ENCODE data around the gene PKHD1. TPM values are rescaled to one million over a fixed set of nuclear protein-coding genes. Genes with fewer than 3 reads are reported as not detected.

PKHD1 gene
- total RNA-seq, 1 experiment from 2014 or later, result 0.40 TPM

DNA sequence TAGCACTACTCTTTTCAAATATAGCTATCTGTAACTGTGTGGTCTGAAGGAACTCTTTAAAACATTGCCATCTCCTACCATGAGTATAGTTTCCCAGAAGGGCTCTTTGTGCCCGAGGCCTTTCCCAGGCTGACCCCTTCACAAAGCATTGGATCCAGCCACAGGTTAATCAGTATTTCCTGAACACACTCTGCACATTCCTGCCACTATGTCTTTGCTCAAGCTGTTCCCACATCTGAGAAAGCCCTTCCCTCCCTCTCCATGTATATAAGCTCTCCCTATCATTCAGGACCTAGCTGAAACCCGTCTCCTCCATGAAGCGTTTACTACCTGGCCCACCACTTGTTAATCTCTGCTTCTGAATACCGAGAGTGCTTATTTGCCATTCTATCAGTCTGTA is 47.8 kb upstream of the PKHD1 start:
- Histone ChIP-seq H3F3A (ENCODE audit: low read length, unreplicated experiment) (no peaks in the 10 kb centered on the region), H3K9me2 (replicated peaks; ENCODE audit: low read length) (no peaks in the 10 kb centered on the region), H3K9ac (ENCODE audit: low read length) (no peak overlapping the region), H3K9me3 (ENCODE audit: low read length) (no peaks in the 10 kb centered on the region), H4K20me1 (ENCODE audit: low read length) (no peaks in the 10 kb centered on the region), H3K4me2 (ENCODE audit: low read length) (no peak overlapping the region), H2AFZ (ENCODE audit: low read length) (no peak overlapping the region), H3K4me3 (ENCODE audit: low read length) (no peak overlapping the region), H3K27me3 (ENCODE audit: low read length) (no peaks in the 10 kb centered on the region), H3K27ac (ENCODE audit: low read length) (no peak overlapping the region), H3K36me3 (ENCODE audit: low read depth, low read length) (no peaks in the 10 kb centered on the region), H3K79me2 (ENCODE audit: low read length) (no peaks in the 10 kb centered on the region), H3K4me1 (ENCODE audit: insufficient read depth, low read length) (no peaks in the 10 kb centered on the region)
- no TSS peak for BruUV-seq (replicated peaks)
- CTCF ChIA-PET, result no interaction called here
- ATAC-seq, result no peak
- TF ChIP-seq, protein P1, sequence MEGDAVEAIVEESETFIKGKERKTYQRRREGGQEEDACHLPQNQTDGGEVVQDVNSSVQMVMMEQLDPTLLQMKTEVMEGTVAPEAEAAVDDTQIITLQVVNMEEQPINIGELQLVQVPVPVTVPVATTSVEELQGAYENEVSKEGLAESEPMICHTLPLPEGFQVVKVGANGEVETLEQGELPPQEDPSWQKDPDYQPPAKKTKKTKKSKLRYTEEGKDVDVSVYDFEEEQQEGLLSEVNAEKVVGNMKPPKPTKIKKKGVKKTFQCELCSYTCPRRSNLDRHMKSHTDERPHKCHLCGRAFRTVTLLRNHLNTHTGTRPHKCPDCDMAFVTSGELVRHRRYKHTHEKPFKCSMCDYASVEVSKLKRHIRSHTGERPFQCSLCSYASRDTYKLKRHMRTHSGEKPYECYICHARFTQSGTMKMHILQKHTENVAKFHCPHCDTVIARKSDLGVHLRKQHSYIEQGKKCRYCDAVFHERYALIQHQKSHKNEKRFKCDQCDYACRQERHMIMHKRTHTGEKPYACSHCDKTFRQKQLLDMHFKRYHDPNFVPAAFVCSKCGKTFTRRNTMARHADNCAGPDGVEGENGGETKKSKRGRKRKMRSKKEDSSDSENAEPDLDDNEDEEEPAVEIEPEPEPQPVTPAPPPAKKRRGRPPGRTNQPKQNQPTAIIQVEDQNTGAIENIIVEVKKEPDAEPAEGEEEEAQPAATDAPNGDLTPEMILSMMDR (conservative IDR thresholded peaks at IDR 0.05; ENCODE audit: low read depth, low read length), result no peak
- TF ChIP-seq EZH2 (IDR thresholded peaks at IDR 0.05; ENCODE audit: low read length, unreplicated experiment), result no peak
- no peak for TF ChIP-seq EZH2phosphoT487 (IDR thresholded peaks at IDR 0.05; ENCODE audit: borderline replicate concordance, low read length)
- POLR2A ChIA-PET (ENCODE audit: unreplicated experiment), result no interaction called here
- intact Hi-C loops (cut with micrococcal nuclease), result no loop called here
- no peak for DNase-seq

DNA sequence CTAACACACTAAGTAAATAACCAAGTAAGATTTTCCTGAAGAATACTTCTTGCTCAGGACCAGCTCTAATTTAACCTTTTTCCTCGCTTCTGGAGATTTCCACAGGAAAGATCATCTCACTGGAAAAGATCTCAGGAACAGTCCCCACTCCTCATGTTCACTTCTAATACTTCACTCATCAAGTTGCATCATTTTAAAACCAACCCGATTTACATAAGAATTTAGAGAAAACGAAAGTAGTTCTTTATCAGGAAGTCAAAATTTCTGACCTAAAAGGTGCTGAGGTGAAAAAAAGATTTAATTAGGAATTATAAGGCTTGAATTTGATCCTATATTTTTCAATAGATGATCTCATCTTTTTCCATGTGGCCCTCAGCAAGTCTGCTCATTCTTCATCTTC is 46.6 kb upstream of the PKHD1 start:
- no TSS peak for BruUV-seq (replicated peaks)
- Histone ChIP-seq H2AFZ (ENCODE audit: low read length) (no peak overlapping the region), H3K27me3 (ENCODE audit: low read length) (no peaks in the 10 kb centered on the region)

DNA sequence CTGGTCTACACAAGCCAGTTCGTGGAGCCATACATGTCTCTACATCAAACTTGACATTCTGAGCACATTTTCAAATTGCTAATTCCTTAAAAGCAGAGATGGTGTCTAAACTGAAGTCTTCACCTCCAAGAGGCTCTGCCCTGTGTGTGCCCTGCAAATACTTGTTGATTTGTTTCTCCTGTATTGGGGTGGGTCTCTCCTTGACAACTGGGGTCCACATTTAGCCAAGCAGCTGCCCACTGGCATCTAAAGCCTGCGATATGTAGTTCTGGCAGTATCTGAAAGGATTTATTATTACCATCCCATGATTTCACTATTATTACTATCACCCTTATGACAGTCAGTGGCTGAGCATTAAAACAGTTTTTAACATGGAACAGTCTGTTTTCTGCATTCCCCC is 45.9 kb upstream of the PKHD1 start:
- ATAC-seq, result no peak
- TF ChIP-seq, protein P1 (conservative IDR thresholded peaks at IDR 0.05; ENCODE audit: low read depth, low read length), result no peak
- TF ChIP-seq EZH2 (IDR thresholded peaks at IDR 0.05; ENCODE audit: low read length, unreplicated experiment) (no peak), EZH2phosphoT487 (IDR thresholded peaks at IDR 0.05; ENCODE audit: borderline replicate concordance, low read length) (no peak)
- no peak for DNase-seq
- Histone ChIP-seq H3K27ac (ENCODE audit: low read length) (no peak overlapping the region), H2AFZ (ENCODE audit: low read length) (no peak overlapping the region), H3K27me3 (ENCODE audit: low read length) (no peaks in the 10 kb centered on the region), H3K79me2 (ENCODE audit: low read length) (no peaks in the 10 kb centered on the region), H3K4me2 (ENCODE audit: low read length) (no peak overlapping the region), H3F3A (ENCODE audit: low read length, unreplicated experiment) (no peaks in the 10 kb centered on the region), H3K4me3 (ENCODE audit: low read length) (no peak overlapping the region), H3K36me3 (ENCODE audit: low read depth, low read length) (no peaks in the 10 kb centered on the region), H4K20me1 (ENCODE audit: low read length) (no peaks in the 10 kb centered on the region), H3K4me1 (ENCODE audit: insufficient read depth, low read length) (no peaks in the 10 kb centered on the region), H3K9ac (ENCODE audit: low read length) (no peak overlapping the region), H3K9me2 (replicated peaks; ENCODE audit: low read length) (no peaks in the 10 kb centered on the region), H3K9me3 (ENCODE audit: low read length) (no peaks in the 10 kb centered on the region)
- ChIA-PET CTCF (no interaction called here), POLR2A (ENCODE audit: unreplicated experiment) (no interaction called here)
- intact Hi-C loops (cut with micrococcal nuclease), result no loop called here
- BruUV-seq (replicated peaks), result no TSS peak

More for the DNA sequence above, 46.6 kb upstream of the PKHD1 start:
- DNase-seq, result no peak
- no peaks in the 10 kb centered on the region for H3K9me3 ChIP-seq (ENCODE audit: low read length)
- intact Hi-C loops (cut with micrococcal nuclease), result no loop called here
- H3K4me3 ChIP-seq (ENCODE audit: low read length), result no peak overlapping the region
- no peak overlapping the region for H3K9ac ChIP-seq (ENCODE audit: low read length)
- no peaks in the 10 kb centered on the region for H3K36me3 ChIP-seq (ENCODE audit: low read depth, low read length)
- no peaks in the 10 kb centered on the region for H3K9me2 ChIP-seq (replicated peaks; ENCODE audit: low read length)
- ChIA-PET CTCF (no interaction called here), POLR2A (ENCODE audit: unreplicated experiment) (no interaction called here)
- H3F3A ChIP-seq (ENCODE audit: low read length, unreplicated experiment), result no peaks in the 10 kb centered on the region
- no peak for ATAC-seq
- no peaks in the 10 kb centered on the region for H3K79me2 ChIP-seq (ENCODE audit: low read length)
- H3K27ac ChIP-seq (ENCODE audit: low read length), result no peak overlapping the region
- TF ChIP-seq EZH2 (IDR thresholded peaks at IDR 0.05; ENCODE audit: low read length, unreplicated experiment), result no peak
- TF ChIP-seq, protein P1 (conservative IDR thresholded peaks at IDR 0.05; ENCODE audit: low read depth, low read length), result no peak
- no peak for TF ChIP-seq EZH2phosphoT487 (IDR thresholded peaks at IDR 0.05; ENCODE audit: borderline replicate concordance, low read length)
- H4K20me1 ChIP-seq (ENCODE audit: low read length), result no peaks in the 10 kb centered on the region
- no peak overlapping the region for H3K4me2 ChIP-seq (ENCODE audit: low read length)
- no peaks in the 10 kb centered on the region for H3K4me1 ChIP-seq (ENCODE audit: insufficient read depth, low read length)
